Activated gamma-delta T cell (primary cell): ENCODE measurements around the gene KCNJ3.

Experiments used
- DNase-seq: peaks from one replicate; lab custom pipeline; 2025; lab: John Stamatoyannopoulos, UW

The KCNJ3 gene

GRCh38 chr2:154706660-154707059 lies 8.2 kb downstream of the KCNJ3 start:
- DNase-seq: no peak

- DNase-seq: no peak
Measured at GRCh38 chr2:154707994-154708575, 9.6 kb downstream of the KCNJ3 start.

DNA sequence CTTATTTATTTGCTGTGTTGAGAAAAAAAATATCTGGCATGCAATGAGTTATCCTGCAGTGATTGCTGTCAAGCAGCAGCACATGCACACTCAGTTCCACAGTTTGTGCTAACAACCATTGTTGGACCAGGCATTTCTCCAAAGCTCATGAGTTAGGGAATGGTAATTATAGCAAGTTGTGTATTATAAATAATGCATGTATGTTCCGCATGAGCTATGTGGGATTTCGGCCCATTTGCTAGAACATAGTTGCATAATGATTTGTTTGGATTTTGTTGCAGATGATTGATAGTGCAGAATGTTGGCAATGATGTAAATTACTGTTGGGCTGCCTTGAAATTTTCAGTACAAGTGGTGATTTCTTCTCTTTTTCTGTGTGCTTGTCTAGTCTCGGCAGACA lies 10.7 kb downstream of the KCNJ3 start:
- no peak for DNase-seq

GRCh38 chr2:154710078-154710477 lies 11.6 kb downstream of the KCNJ3 start:
- no peak for DNase-seq

DNA sequence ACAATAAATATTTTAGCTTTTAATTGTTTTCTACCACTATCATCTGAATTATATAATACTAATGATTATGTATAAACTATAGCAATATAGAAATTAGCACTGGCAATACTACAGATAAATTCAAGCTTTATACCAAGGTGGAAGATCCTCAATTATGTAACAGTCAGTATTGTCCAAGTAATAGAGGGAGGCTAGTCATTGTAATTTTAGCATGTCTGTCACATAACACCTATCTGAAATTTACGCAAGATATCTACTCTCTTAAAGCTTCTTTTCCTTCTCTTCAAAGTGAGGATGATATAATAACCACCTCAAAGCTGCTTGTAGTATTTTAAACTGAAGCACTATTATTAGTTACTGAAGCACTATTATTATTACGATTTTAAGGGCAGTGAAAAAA lies 12.2 kb downstream of the KCNJ3 start:
- DNase-seq: no peak

- DNase-seq: no peak
Measured at GRCh38 chr2:154713675-154714074, 15.2 kb downstream of the KCNJ3 start.

DNA sequence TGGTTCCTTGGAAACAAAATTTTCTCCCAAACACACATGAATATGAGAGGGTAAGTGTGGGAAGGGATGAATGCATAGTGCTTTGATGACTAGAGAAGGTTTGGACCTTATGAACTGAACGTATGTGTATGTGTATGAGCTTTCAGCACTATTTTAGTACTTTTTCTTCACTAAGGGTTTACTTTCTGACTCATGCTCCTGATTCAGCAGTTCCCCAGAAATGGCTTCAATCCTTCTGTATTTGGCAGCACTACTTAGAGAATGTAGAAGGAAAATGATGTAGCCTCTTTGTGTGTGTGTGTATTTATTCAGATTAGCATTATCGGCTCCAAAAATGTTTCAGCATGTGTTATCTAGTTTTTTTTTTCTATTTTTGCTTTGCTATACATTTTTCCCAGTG lies 22.2 kb downstream of the KCNJ3 start:
- no peak for DNase-seq

- DNase-seq: no peak
Measured at GRCh38 chr2:154724194-154724797, 25.8 kb downstream of the KCNJ3 start.

GRCh38 chr2:154740361-154740760 lies 41.9 kb downstream of the KCNJ3 start:
- DNase-seq: no peak

- DNase-seq: no peak
Measured at GRCh38 chr2:154758871-154759270, 60.4 kb downstream of the KCNJ3 start.

DNA sequence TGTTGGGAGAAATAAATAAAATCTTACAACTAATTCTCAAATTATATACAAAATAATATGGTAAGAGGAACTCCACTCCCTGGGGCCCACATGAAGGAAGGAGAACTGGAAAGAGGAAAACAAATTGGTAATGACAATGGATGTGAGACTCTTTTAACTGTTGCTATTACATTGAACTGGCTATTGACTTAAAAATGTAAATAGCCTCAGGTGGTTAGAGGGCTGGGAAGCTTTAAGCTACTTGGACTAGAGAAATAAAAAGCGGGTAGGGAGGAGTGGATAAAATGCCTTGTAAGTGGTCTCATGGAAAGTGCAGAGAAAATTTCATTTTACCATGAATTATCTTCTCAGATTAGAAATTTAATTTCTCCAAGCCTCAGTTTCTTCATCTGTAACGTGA lies 64.1 kb downstream of the KCNJ3 start:
- no peak for DNase-seq

- DNase-seq: no peak
Measured at GRCh38 chr2:154771664-154772284, 73.3 kb downstream of the KCNJ3 start.

DNA sequence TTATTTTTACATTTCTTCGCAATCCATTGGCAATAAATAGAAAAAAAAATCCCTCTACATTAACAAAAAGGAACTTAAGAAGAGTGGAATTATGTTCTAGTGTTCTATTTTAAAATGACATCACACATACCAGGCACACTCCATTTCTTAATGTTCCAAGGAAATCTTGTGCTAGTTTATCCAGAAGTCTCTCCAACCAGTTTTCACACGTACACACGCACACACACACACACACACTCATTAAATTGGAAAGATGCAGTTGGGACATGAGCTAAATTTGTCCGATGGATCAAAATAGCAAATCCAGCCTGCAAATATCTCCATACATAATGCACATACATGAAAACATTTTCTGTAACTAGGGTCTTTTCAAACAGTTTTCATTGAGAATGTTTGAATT lies 78.3 kb downstream of the KCNJ3 start:
- DNase-seq: no peak

DNA sequence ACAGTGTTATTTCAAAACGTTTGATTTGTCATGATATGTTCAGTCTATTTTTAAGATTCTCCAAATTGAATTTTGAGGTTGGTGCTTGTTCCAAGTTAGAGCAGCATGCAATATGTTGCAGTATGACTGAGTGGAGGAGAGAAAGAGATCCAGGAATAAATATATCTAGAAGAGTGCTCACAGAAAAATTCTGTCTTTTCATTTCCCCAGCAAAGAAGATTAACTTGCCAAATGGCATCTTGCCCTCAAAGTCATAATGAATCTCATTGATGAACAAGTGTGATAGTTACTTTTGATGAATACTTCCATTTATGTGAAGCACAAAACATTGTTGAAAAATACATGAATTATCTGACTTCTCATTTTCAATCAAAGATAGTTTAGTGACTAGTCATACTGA lies 95.9 kb downstream of the KCNJ3 start:
- no peak for DNase-seq

DNA sequence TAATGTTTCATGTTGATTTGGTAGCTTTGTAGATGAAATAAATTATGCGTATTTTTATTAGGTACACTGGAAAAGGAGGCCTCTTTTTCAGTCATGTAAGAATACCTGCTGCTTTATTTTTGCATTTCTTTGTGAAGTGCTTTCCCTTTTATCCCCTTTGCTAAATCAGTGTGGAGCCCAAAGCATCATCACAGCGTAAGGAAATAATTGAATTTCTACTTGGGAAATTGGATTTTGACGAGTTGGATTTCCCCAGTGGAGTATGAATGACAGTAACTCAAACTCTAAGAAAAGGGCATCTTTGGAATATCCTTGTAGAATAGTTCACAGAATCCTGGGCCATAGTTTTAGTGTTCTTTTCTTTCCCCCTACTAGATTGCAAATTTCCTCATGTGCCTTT lies 97.2 kb downstream of the KCNJ3 start:
- DNase-seq: no peak

DNA sequence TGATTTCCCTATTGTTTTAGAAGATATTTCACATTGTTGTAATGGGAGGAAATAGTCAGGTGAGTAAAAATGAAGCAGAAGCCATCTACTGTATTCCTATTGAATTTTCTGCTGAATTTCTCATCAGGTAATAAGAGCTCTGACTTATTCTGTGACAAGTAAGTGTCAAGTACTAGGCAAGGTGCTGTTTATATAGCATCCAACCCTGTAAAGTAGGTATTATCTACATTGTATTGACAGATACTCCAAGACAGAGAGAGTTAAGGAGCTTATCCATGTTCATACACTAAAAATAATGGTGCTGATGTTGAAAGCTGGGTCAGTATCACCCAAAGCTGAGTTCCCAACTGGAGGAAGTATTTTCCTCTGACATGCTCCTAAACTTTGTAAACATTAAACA lies 106.0 kb downstream of the KCNJ3 start:
- no peak for DNase-seq

DNA sequence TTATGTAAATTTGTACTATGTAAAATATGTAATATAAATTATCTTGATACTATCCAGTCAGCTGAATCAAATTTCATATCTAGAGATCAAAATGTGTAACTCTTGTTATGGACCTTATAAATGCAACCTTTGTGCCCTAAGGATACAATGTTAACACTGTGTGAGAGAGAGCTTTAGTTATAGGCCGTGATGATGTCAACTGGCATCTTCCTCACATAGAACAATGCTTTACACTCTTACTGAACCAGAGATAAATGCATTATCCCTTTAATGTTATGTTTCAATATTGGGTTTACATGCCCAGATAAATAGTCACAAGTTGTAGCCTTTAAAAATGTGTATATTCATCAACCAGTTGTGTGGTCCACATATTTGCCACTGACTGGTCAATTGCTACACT lies 115.1 kb downstream of the KCNJ3 start:
- no peak for DNase-seq

DNA sequence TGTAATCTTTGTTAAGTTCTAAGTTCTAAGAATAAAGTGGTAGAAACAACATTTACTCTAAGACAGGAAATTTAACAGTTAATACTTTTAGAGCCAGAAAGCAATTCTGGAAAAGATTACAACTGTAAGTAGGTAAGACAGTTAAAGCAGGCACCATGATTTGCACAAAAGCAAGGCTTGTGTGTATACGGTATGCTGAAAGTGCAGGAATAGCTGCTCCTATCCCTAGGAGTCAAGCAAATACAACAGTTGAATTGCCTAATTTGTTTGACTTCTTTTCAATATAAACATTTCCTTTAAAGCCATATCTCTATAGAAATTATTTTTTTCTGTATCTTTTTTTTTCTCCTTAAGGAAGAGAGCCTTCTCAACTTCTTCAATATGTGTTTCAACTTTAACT lies 116.4 kb downstream of the KCNJ3 start:
- DNase-seq: no peak

- no peak for DNase-seq
Measured at GRCh38 chr2:154825358-154825757, 126.9 kb downstream of the KCNJ3 start.

DNA sequence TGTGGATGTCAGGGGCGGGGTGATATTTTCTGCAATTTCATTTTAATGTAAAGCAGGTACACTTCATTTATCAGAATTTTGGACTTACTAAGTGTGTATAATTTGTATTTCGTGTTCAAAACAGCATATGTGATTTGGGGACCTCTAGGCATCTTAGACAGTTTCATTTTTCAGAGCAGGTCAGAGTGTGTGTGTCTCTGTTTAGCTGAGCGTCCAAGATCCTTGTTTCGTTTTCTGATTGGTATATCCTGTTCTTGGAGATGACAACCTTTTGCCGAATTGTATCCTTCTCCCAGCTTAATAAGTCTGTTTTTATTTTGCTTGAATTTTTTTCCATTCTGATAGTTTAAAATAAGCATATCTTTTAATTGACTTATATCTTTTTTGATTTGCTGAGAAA lies 128.3 kb downstream of the KCNJ3 start:
- DNase-seq: no peak

DNA sequence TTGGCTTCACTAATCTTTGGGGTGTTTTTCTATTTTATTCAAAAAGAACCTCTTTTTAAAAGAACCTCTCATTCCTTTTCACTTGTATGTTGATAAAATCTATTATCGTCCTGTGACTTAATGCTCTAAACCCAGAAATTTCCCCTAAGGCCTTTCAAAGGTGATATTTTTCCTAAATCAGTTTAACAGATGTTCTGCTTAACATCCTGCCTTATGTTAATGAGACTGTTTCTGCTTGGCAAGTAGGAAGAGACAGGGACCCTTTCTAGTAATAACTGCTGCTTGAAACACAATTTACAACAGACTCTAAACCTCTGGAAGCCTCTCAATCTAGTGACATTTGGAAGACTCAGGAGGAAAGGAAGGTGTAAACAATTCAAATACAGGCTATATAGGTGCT lies 128.8 kb downstream of the KCNJ3 start:
- DNase-seq: no peak

DNA sequence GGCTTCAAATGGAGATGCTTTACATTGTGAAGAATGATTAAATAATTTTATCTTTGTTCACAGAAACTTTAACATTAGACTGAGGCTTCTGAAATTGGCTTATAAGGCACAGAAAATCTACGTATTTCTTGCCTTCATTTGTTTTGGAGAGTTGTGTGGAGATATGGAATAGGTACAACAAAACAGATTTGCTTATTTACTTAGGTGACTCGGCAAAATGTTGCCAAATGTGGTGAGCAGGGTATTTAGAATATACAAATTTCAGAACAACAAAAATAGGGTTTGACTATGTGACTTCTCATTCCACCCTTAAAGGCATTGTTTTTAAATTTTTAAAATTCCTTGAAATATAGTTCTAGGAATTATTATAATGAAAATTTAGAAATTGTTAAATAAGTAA lies 134.2 kb downstream of the KCNJ3 start:
- DNase-seq: no peak

GRCh38 chr2:154836632-154837031 lies 138.1 kb downstream of the KCNJ3 start:
- no peak for DNase-seq

GRCh38 chr2:154837035-154837434 lies 138.5 kb downstream of the KCNJ3 start:
- no peak for DNase-seq
